NCI-H1048 (cell line): ENCODE measurements around the gene TMED8.

ENCODE experiments used
- DNase-seq: peaks from one replicate; lab custom pipeline; 2025; lab: John Stamatoyannopoulos, UW

The TMED8 gene

GRCh38 chr14:77296155-77296554, 80.7 kb downstream of the TMED8 start:
- no peak for DNase-seq

- DNase-seq: no peak
Measured at GRCh38 chr14:77290705-77291104, 86.2 kb downstream of the TMED8 start.

GRCh38 chr14:77286576-77286975, 90.3 kb downstream of the TMED8 start:
- DNase-seq: no peak
